ENCODE results near the gene OGFOD3.

OGFOD3 gene

DNA sequence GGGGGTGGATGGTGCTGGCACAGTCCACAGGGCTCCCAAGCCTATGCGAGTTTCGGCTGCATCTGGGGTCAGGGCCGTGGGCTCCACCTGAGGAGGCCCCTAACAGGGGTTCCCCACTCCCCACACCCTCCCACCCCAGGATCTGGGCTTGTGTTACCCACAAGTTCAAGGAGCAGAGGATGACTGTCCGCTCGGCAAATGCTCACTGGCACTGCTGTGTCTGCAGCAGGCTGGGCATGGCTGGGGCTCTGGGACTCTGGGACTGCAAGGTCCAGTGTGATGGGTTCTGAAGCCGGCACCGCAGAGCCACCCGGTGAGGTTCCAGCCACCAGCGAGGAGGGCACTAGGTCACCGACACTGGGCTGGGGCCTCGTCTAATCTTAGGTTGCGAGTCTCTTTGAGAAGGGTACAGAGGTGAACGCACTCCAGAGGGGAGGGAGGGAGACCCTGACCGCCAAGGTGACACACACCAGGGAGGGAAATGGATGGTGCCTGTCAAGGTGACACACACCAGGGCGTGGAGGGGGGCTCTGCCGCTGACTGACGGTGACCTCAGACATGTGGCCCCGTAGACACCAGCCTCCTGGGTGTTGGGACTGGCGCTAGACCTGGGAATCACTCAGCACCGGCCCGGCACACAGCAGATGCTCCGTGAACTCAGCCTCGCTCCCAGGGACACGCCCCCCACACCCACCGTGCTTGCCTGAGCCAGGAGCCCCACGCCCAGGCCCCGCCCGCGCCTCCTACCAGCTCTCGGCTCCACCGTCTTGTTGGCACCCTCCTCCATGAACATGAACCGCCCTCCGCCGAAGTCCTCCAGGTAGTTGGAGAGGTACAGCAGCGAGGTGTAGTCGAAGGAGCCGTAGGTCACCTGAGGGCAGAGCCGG, 20.7 kb downstream of the OGFOD3 start:
- Histone ChIP-seq H3K4me1 (ENCODE audit: control insufficient read depth, insufficient read depth, low read length, poor library complexity, severe bottlenecking) (peaks cover 4% of the 10 kb centered on the region), H3K27ac (ENCODE audit: insufficient read depth, low read length, poor library complexity, severe bottlenecking) (no peak overlapping the region), H3K9me3 (ENCODE audit: control insufficient read depth, low read length) (no peaks in the 10 kb centered on the region), H3K27me3 (replicated peaks; ENCODE audit: control insufficient read depth, insufficient read depth, low read length, poor library complexity, severe bottlenecking) (no peaks in the 10 kb centered on the region), H3K36me3 (ENCODE audit: control insufficient read depth, insufficient read depth, low read length) (peaks cover 9% of the 10 kb centered on the region), H3K4me3 (ENCODE audit: insufficient read depth, low read depth, low read length, poor library complexity, severe bottlenecking) (no peak overlapping the region)
- DNase-seq: no peak

GRCh38 chr17:82396601-82397435, 21.6 kb downstream of the OGFOD3 start:
- Histone ChIP-seq H3K36me3 (ENCODE audit: control insufficient read depth, insufficient read depth, low read length) (peaks cover 16% of the 10 kb centered on the region), H3K4me3 (ENCODE audit: insufficient read depth, low read depth, low read length, poor library complexity, severe bottlenecking) (no peak overlapping the region), H3K9me3 (ENCODE audit: control insufficient read depth, low read length) (no peaks in the 10 kb centered on the region), H3K27ac (ENCODE audit: insufficient read depth, low read length, poor library complexity, severe bottlenecking) (no peak overlapping the region), H3K4me1 (ENCODE audit: control insufficient read depth, insufficient read depth, low read length, poor library complexity, severe bottlenecking) (peaks cover 4% of the 10 kb centered on the region), H3K27me3 (replicated peaks; ENCODE audit: control insufficient read depth, insufficient read depth, low read length, poor library complexity, severe bottlenecking) (no peaks in the 10 kb centered on the region)
- no peak for DNase-seq

GRCh38 chr17:82394278-82394677, 24.1 kb downstream of the OGFOD3 start:
- Histone ChIP-seq H3K27me3 (replicated peaks; ENCODE audit: control insufficient read depth, insufficient read depth, low read length, poor library complexity, severe bottlenecking) (no peaks in the 10 kb centered on the region), H3K4me3 (ENCODE audit: insufficient read depth, low read depth, low read length, poor library complexity, severe bottlenecking) (no peak overlapping the region), H3K27ac (ENCODE audit: insufficient read depth, low read length, poor library complexity, severe bottlenecking) (no peak overlapping the region), H3K9me3 (ENCODE audit: control insufficient read depth, low read length) (no peaks in the 10 kb centered on the region), H3K4me1 (ENCODE audit: control insufficient read depth, insufficient read depth, low read length, poor library complexity, severe bottlenecking) (no peaks in the 10 kb centered on the region), H3K36me3 (ENCODE audit: control insufficient read depth, insufficient read depth, low read length) (peaks cover 16% of the 10 kb centered on the region)
- DNase-seq: no peak

GRCh38 chr17:82392941-82393340, 25.4 kb downstream of the OGFOD3 start:
- H3K9me3 ChIP-seq (ENCODE audit: control insufficient read depth, low read length): no peaks in the 10 kb centered on the region

GRCh38 chr17:82392209-82392920, 26.0 kb downstream of the OGFOD3 start:
- Histone ChIP-seq H3K27ac (ENCODE audit: insufficient read depth, low read length, poor library complexity, severe bottlenecking) (no peak overlapping the region), H3K36me3 (ENCODE audit: control insufficient read depth, insufficient read depth, low read length) (peaks cover 16% of the 10 kb centered on the region), H3K4me1 (ENCODE audit: control insufficient read depth, insufficient read depth, low read length, poor library complexity, severe bottlenecking) (no peaks in the 10 kb centered on the region), H3K9me3 (ENCODE audit: control insufficient read depth, low read length) (no peaks in the 10 kb centered on the region), H3K27me3 (replicated peaks; ENCODE audit: control insufficient read depth, insufficient read depth, low read length, poor library complexity, severe bottlenecking) (no peaks in the 10 kb centered on the region), H3K4me3 (ENCODE audit: insufficient read depth, low read depth, low read length, poor library complexity, severe bottlenecking) (no peak overlapping the region)
- DNase-seq: no peak

More at GRCh38 chr17:82392941-82393340, 25.4 kb downstream of the OGFOD3 start:
- Histone ChIP-seq H3K27ac (ENCODE audit: insufficient read depth, low read length, poor library complexity, severe bottlenecking) (no peak overlapping the region), H3K4me1 (ENCODE audit: control insufficient read depth, insufficient read depth, low read length, poor library complexity, severe bottlenecking) (no peaks in the 10 kb centered on the region), H3K27me3 (replicated peaks; ENCODE audit: control insufficient read depth, insufficient read depth, low read length, poor library complexity, severe bottlenecking) (no peaks in the 10 kb centered on the region), H3K36me3 (ENCODE audit: control insufficient read depth, insufficient read depth, low read length) (peaks cover 16% of the 10 kb centered on the region), H3K4me3 (ENCODE audit: insufficient read depth, low read depth, low read length, poor library complexity, severe bottlenecking) (no peak overlapping the region)
- DNase-seq: no peak

DNA sequence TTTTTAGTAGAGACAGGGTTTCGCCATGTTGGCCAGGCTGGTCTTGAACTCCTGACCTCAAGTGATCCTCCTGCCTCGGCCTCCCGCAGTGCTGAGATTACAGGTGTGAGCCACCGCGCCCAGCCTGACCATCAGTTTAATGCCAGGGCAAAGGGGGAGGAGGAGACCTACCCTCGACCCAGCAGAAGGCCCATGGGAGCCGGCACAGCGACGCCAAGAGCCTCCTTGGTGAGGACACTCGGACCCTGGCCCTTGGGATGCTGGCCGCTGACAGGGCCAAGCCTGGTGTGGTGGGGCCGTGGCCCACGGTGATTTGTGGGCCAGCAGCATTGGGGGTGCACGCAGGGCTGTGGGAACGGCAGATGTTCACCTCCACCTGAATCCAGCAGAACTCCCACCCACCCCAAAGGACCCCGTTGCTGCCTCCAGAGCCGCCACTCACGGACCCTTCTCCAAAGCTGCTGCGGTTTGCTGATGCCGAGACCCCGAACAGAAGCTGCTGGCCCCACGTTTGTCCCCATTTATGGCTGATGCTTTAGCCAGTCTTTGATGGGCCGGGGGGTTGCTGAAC, 26.8 kb downstream of the OGFOD3 start:
- peaks cover 4% of the 10 kb centered on the region for H3K4me1 ChIP-seq (ENCODE audit: control insufficient read depth, insufficient read depth, low read length, poor library complexity, severe bottlenecking)
- H3K27ac ChIP-seq (ENCODE audit: insufficient read depth, low read length, poor library complexity, severe bottlenecking): no peak overlapping the region
- no peaks in the 10 kb centered on the region for H3K9me3 ChIP-seq (ENCODE audit: control insufficient read depth, low read length)
- no peak overlapping the region for H3K4me3 ChIP-seq (ENCODE audit: insufficient read depth, low read depth, low read length, poor library complexity, severe bottlenecking)
- no peak for DNase-seq
- H3K27me3 ChIP-seq (replicated peaks; ENCODE audit: control insufficient read depth, insufficient read depth, low read length, poor library complexity, severe bottlenecking): no peaks in the 10 kb centered on the region
- H3K36me3 ChIP-seq (ENCODE audit: control insufficient read depth, insufficient read depth, low read length): peaks cover 16% of the 10 kb centered on the region

DNA sequence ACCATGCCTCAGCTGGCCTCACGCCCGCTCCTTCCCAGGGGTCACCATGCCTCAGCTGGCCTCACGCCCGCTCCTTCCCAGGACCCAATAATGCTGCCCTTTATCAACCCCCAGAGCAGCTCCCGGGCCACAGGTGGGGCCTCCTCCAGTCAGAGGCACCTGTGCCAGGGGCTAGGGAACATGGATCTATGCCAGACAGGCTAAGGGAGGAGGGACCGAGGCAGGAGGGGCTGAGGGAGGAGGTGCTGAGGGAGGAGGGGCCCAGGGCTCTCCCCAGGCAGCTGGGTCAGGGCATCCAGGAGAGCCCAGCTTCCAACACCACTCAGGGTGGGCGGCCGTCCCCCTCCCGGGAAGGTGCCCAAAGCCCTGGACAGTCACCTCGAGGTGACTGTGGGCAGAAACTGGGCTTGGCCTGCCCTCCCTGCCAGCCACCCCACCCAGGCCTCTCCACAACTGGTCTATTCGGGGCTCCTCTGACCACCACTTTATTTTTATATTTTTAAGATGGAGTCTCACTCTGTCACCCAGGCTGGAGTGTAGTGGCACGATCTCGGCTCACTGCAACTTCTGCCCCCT, 27.4 kb downstream of the OGFOD3 start:
- Histone ChIP-seq H3K9me3 (ENCODE audit: control insufficient read depth, low read length) (no peaks in the 10 kb centered on the region), H3K27ac (ENCODE audit: insufficient read depth, low read length, poor library complexity, severe bottlenecking) (no peak overlapping the region), H3K27me3 (replicated peaks; ENCODE audit: control insufficient read depth, insufficient read depth, low read length, poor library complexity, severe bottlenecking) (no peaks in the 10 kb centered on the region), H3K4me3 (ENCODE audit: insufficient read depth, low read depth, low read length, poor library complexity, severe bottlenecking) (no peak overlapping the region), H3K36me3 (ENCODE audit: control insufficient read depth, insufficient read depth, low read length) (peaks cover 16% of the 10 kb centered on the region), H3K4me1 (ENCODE audit: control insufficient read depth, insufficient read depth, low read length, poor library complexity, severe bottlenecking) (peaks cover 4% of the 10 kb centered on the region)
- no peak for DNase-seq

- H3K27me3 ChIP-seq (replicated peaks; ENCODE audit: control insufficient read depth, insufficient read depth, low read length, poor library complexity, severe bottlenecking): no peaks in the 10 kb centered on the region
- no peaks in the 10 kb centered on the region for H3K9me3 ChIP-seq (ENCODE audit: control insufficient read depth, low read length)
- no peak overlapping the region for H3K4me3 ChIP-seq (ENCODE audit: insufficient read depth, low read depth, low read length, poor library complexity, severe bottlenecking)
- no peak for DNase-seq
- H3K27ac ChIP-seq (ENCODE audit: insufficient read depth, low read length, poor library complexity, severe bottlenecking): no peak overlapping the region
- H3K36me3 ChIP-seq (ENCODE audit: control insufficient read depth, insufficient read depth, low read length): peaks cover 16% of the 10 kb centered on the region
- peaks cover 4% of the 10 kb centered on the region for H3K4me1 ChIP-seq (ENCODE audit: control insufficient read depth, insufficient read depth, low read length, poor library complexity, severe bottlenecking)
These were observed 28.1 kb downstream of the OGFOD3 start for GRCh38 chr17:82390015-82390859.

- Histone ChIP-seq H3K27me3 (replicated peaks; ENCODE audit: control insufficient read depth, insufficient read depth, low read length, poor library complexity, severe bottlenecking) (no peaks in the 10 kb centered on the region), H3K4me1 (ENCODE audit: control insufficient read depth, insufficient read depth, low read length, poor library complexity, severe bottlenecking) (peaks cover 4% of the 10 kb centered on the region), H3K27ac (ENCODE audit: insufficient read depth, low read length, poor library complexity, severe bottlenecking) (no peak overlapping the region), H3K4me3 (ENCODE audit: insufficient read depth, low read depth, low read length, poor library complexity, severe bottlenecking) (no peak overlapping the region), H3K9me3 (ENCODE audit: control insufficient read depth, low read length) (no peaks in the 10 kb centered on the region), H3K36me3 (ENCODE audit: control insufficient read depth, insufficient read depth, low read length) (peaks cover 15% of the 10 kb centered on the region)
- no peak for DNase-seq
These were observed 29.0 kb downstream of the OGFOD3 start for GRCh38 chr17:82389379-82389778.
